H1 (cell line): Measurements from ENCODE around the gene ELMO1. TPM values are rescaled to one million over a fixed set of nuclear protein-coding genes. Genes with fewer than 3 reads are reported as not detected.

Source experiments
- CTCF ChIA-PET: fragments of 300-600 bp; sonication (Branson Sonifier 250); formaldehyde crosslinking; loops from one replicate; lab custom pipeline; 2021; ENCODE audit not compliant: partially characterized antibody; lab: Charles Lee
- POLR2A ChIA-PET: fragments of 300-600 bp; sonication (Branson Sonifier 250); formaldehyde crosslinking; loops from one replicate; lab custom pipeline; 2021; ENCODE audit warnings: inconsistent platforms; ENCODE audit not compliant: partially characterized antibody; lab: Charles Lee
- DNase-seq, 2 experiments: peaks; one replicate each; pipeline versions ENCODE4 v3.0.0 to v3.0.0-alpha.2; 2010 to 2022; ENCODE audit warnings: low spot score in 2 of 2, low read depth in 1 of 2, mixed read lengths in 1 of 2
- FAIRE-seq: peaks from 2 replicates; lab custom pipeline; 2011; peaks lifted over from hg19 to GRCh38; lab: Jason Lieb, UNC
- H2AFZ ChIP-seq: 2 replicates; pipeline ENCODE4 v1.8.1; 2012; ENCODE audit warnings: low read length, inconsistent platforms
- H2AK5ac ChIP-seq: 2 replicates; pipeline ENCODE4 v1.6.1; 2013; ENCODE audit warnings: low read depth, low read length
- H2BK120ac ChIP-seq: replicated peaks from 2 replicates; pipeline ENCODE3; 2013; ENCODE audit warnings: low read depth, low read length, inconsistent platforms
- H2BK12ac ChIP-seq: 2 replicates; pipeline ENCODE4 v1.6.1; 2013; ENCODE audit warnings: low read depth, low read length
- H2BK15ac ChIP-seq: 2 replicates; pipeline ENCODE4 v1.6.1; 2013; ENCODE audit warnings: low read length
- H2BK20ac ChIP-seq: 2 replicates; pipeline ENCODE4 v1.6.1; 2013; ENCODE audit warnings: low read length
- H2BK5ac ChIP-seq: 2 replicates; pipeline ENCODE4 v1.6.1; 2013; ENCODE audit warnings: low read depth, low read length
- H3K14ac ChIP-seq: 2 replicates; pipeline ENCODE4 v1.6.1; 2013; ENCODE audit warnings: inconsistent platforms; ENCODE audit not compliant: insufficient read length
- H3K18ac ChIP-seq: 2 replicates; pipeline ENCODE4 v1.6.1; 2013; ENCODE audit warnings: low read length; ENCODE audit errors: extremely low read depth
- H3K23ac ChIP-seq: 2 replicates; pipeline ENCODE4 v1.6.1; 2013; ENCODE audit warnings: inconsistent platforms; ENCODE audit not compliant: insufficient read length
- H3K23me2 ChIP-seq: 2 replicates; pipeline ENCODE4 v1.6.1; 2013; ENCODE audit warnings: low read depth, low read length
- H3K27ac ChIP-seq: 2 replicates; pipeline ENCODE4 v1.6.1; 2011; ENCODE audit warnings: low read depth, low read length, inconsistent platforms
- H3K27me3 ChIP-seq, 4 experiments: replicated peaks in 1 of 4; 1 replicate in 1 of 4; 2 replicates in 3 of 4; pipeline versions ENCODE4 v1.6.1 to v1.8.1; 2011 to 2013; ENCODE audit warnings: low read length in 3 of 4, mild to moderate bottlenecking in 3 of 4, inconsistent platforms in 2 of 4, mixed read lengths in 2 of 4, moderate library complexity in 1 of 4; ENCODE audit not compliant: control insufficient read depth in 3 of 4, insufficient read depth in 3 of 4; ENCODE audit errors: extremely low read depth in 1 of 4
- H3K36me3 ChIP-seq, 4 experiments: 2 replicates each; pipeline versions ENCODE4 v1.6.1 to v1.8.1; 2011 to 2013; ENCODE audit warnings: mild to moderate bottlenecking in 4 of 4, low read length in 3 of 4, moderate library complexity in 2 of 4, control low read depth in 1 of 4, inconsistent platforms in 1 of 4; ENCODE audit not compliant: insufficient read depth in 4 of 4, control insufficient read depth in 2 of 4
- H3K4ac ChIP-seq: replicated peaks from 2 replicates; pipeline ENCODE3; 2013; ENCODE audit warnings: low read length, low read depth, mixed read lengths, inconsistent platforms; ENCODE audit not compliant: insufficient read length
- H3K4me1 ChIP-seq, 4 experiments: replicated peaks in 1 of 4; 1 replicate in 1 of 4; 2 replicates in 3 of 4; pipeline versions ENCODE4 v1.6.1 to v1.8.1; 2011 to 2013; ENCODE audit warnings: low read length in 3 of 4, inconsistent platforms in 2 of 4, mixed read lengths in 1 of 4; ENCODE audit not compliant: insufficient read depth in 4 of 4, control insufficient read depth in 3 of 4
- H3K4me2 ChIP-seq, 2 experiments: 2 replicates each; pipeline versions ENCODE4 v1.6.1 to v1.8.1; 2011 to 2013; ENCODE audit warnings: low read depth in 2 of 2, low read length in 2 of 2, control low read depth in 1 of 2, inconsistent platforms in 1 of 2, mild to moderate bottlenecking in 1 of 2; ENCODE audit not compliant: insufficient read depth in 1 of 2
- H3K4me3 ChIP-seq, 4 experiments: fragments of 200-600, 300-600 bp in 1 of 4; sonication (generic), shearing (Covaris generic), sonication (Bioruptor Twin) in 1 of 4; 2 replicates each; pipeline versions ENCODE4 v1.5.1 to v1.8.1; 2011 to 2016; ENCODE audit warnings: low read length in 4 of 4, low read depth in 3 of 4, control low read depth in 2 of 4, inconsistent platforms in 2 of 4, mild to moderate bottlenecking in 2 of 4, mixed read lengths in 1 of 4, moderate library complexity in 1 of 4; ENCODE audit not compliant: insufficient read depth in 2 of 4; ENCODE audit errors: extremely low read depth in 1 of 4
- H3K56ac ChIP-seq: replicated peaks from 2 replicates; pipeline ENCODE3; 2013; ENCODE audit warnings: low read depth, mild to moderate bottlenecking, mixed read lengths, low read length, inconsistent platforms; ENCODE audit not compliant: insufficient read length
- H3K79me1 ChIP-seq: 2 replicates; pipeline ENCODE4 v1.6.1; 2013; ENCODE audit warnings: low read depth, low read length, control low read depth
- H3K79me2 ChIP-seq, 2 experiments: 2 replicates each; pipeline versions ENCODE4 v1.6.1 to v1.8.1; 2012 to 2013; ENCODE audit warnings: low read length in 2 of 2, mild to moderate bottlenecking in 2 of 2, inconsistent platforms in 1 of 2; ENCODE audit not compliant: insufficient read depth in 2 of 2, control insufficient read depth in 1 of 2
- H3K9ac ChIP-seq, 4 experiments: replicated peaks in 1 of 4; 1 replicate in 1 of 4; 2 replicates in 3 of 4; pipeline versions ENCODE4 v1.6.1 to v1.8.1; 2011 to 2013; ENCODE audit warnings: low read depth in 3 of 4, low read length in 3 of 4, control low read depth in 2 of 4, mild to moderate bottlenecking in 2 of 4, moderate library complexity in 2 of 4, inconsistent platforms in 1 of 4; ENCODE audit errors: extremely low read depth in 1 of 4
- H3K9me3 ChIP-seq, 2 experiments: 2 replicates each; pipeline versions ENCODE4 v1.6.1 to v1.8.1; 2012 to 2013; ENCODE audit warnings: mild to moderate bottlenecking in 2 of 2, moderate library complexity in 2 of 2, control low read depth in 1 of 2, inconsistent platforms in 1 of 2, low read depth in 1 of 2, low read length in 1 of 2, mixed read lengths in 1 of 2; ENCODE audit not compliant: insufficient read depth in 2 of 2
- H4K20me1 ChIP-seq, 2 experiments: replicated peaks in 1 of 2; 2 replicates each; pipeline versions ENCODE3 to v1.8.1; 2011 to 2013; ENCODE audit warnings: inconsistent platforms in 2 of 2, low read length in 2 of 2, mild to moderate bottlenecking in 1 of 2; ENCODE audit not compliant: insufficient read depth in 2 of 2, control insufficient read depth in 1 of 2
- H4K5ac ChIP-seq: 2 replicates; pipeline ENCODE4 v1.6.1; 2013; ENCODE audit warnings: low read length, low read depth, mixed read lengths, inconsistent platforms; ENCODE audit not compliant: insufficient read length
- H4K8ac ChIP-seq: 2 replicates; pipeline ENCODE4 v1.8.0; 2013; ENCODE audit warnings: mild to moderate bottlenecking, moderate library complexity, low read length, inconsistent platforms; ENCODE audit not compliant: insufficient read depth; ENCODE audit errors: extremely low read depth
- H4K91ac ChIP-seq: replicated peaks from 2 replicates; pipeline ENCODE3; 2013; ENCODE audit warnings: low read length, mixed read lengths, inconsistent platforms; ENCODE audit not compliant: insufficient read length
- CBX5 ChIP-seq: fragments of 300-800, 300-1000 bp; sonication (generic); IDR thresholded peaks from 2 replicates; pipeline ENCODE4 v1.7.1; 2016; ENCODE audit warnings: antibody characterized with exemption, low read length, low read depth
- FOSL1 ChIP-seq: IDR thresholded peaks from 2 replicates; pipeline ENCODE4 v1.6.1; 2011; ENCODE audit warnings: mild to moderate bottlenecking, low read depth, low read length, moderate library complexity; ENCODE audit not compliant: insufficient read depth
- polyA plus RNA-seq, 7 experiments: library from polyadenylated mRNA; depleted of rRNA in 3 of 7; stranded (reverse) in 5 of 7; unstranded in 2 of 7; fragments of >200 nt in 5 of 7; fragments of 200-250 nt in 2 of 7; gene quantifications; 1 replicate in 5 of 7; 2 replicates in 1 of 7; 4 replicates in 1 of 7; pipeline versions ENCODE4 v1.2.1 to v1.2.3, GENCODE V29; 2011 to 2013; ENCODE audit warnings: missing spikeins in 2 of 7, mixed read lengths in 2 of 7
- total RNA-seq: library from RNA; stranded (reverse); fragmentation: NEBNext Ultra II Directional; extraction: Animal tissue kit (Norgen Biotek cat#: 25700); gene quantifications from 2 replicates; pipeline ENCODE4 v1.2.1, GENCODE V29; 2021
- TF ChIP-seq, protein P1 (sequence below), 3 experiments: IDR thresholded peaks; 1 replicate in 2 of 3; 2 replicates in 1 of 3; pipeline versions ENCODE4 v1.5.1 to v1.6.1; 2011; ENCODE audit warnings: low read length in 3 of 3, mild to moderate bottlenecking in 3 of 3, inconsistent platforms in 2 of 3, low read depth in 1 of 3, moderate library complexity in 1 of 3; ENCODE audit not compliant: insufficient read depth in 1 of 3; ENCODE audit errors: control extremely low read depth in 1 of 3

The ELMO1 gene
- total and polyA plus RNA-seq, 2 of the 8 experiments (the other 6 are each of a cell fraction or from before 2014, with no cell fraction given) = 18.4 to 21.0 TPM

DNA sequence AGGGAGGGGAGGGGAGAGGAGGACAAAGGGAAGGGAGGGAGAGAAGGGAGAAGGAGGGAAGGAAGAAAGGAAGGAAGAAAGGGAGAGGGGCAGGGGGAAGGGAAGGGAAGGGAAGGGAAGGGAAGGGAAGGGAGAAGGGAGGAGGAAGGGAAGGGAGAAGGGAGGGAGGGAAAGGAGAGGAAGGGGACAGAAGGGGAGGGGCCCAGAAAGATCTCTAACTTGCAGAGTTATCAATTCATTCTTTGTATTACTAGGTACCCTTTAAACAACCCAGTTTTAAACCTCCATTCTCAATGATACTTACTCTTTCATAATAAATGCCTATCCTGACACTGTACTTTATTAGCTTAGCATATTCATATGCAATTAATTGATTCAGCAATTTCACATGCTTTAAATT, 192.0 kb downstream of the ELMO1 start:
- no peaks in the 10 kb centered on the region for H3K79me1 ChIP-seq
- no peaks in the 10 kb centered on the region for H3K9me3 ChIP-seq
- TF ChIP-seq, protein P1, sequence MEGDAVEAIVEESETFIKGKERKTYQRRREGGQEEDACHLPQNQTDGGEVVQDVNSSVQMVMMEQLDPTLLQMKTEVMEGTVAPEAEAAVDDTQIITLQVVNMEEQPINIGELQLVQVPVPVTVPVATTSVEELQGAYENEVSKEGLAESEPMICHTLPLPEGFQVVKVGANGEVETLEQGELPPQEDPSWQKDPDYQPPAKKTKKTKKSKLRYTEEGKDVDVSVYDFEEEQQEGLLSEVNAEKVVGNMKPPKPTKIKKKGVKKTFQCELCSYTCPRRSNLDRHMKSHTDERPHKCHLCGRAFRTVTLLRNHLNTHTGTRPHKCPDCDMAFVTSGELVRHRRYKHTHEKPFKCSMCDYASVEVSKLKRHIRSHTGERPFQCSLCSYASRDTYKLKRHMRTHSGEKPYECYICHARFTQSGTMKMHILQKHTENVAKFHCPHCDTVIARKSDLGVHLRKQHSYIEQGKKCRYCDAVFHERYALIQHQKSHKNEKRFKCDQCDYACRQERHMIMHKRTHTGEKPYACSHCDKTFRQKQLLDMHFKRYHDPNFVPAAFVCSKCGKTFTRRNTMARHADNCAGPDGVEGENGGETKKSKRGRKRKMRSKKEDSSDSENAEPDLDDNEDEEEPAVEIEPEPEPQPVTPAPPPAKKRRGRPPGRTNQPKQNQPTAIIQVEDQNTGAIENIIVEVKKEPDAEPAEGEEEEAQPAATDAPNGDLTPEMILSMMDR (IDR thresholded peaks at IDR 0.05; ENCODE audit: control extremely low read depth in 1 of 3, insufficient read depth in 1 of 3, low read depth in 1 of 3, low read length in 3 of 3) = no peak
- no peak for TF ChIP-seq FOSL1
- no peak for TF ChIP-seq CBX5
- H3K4me2 ChIP-seq = no peak overlapping the region
- 0 out of 2 replicates have a peak overlapping the region, but pooled peaks have one; percentile 66 for H3K18ac ChIP-seq
- H4K5ac ChIP-seq = no peak overlapping the region
- no peak overlapping the region for H4K8ac ChIP-seq
- H2BK12ac ChIP-seq = no peak overlapping the region; the same call in 1 of the 2 replicates
- H3K23ac ChIP-seq = no peak overlapping the region
- no peaks in the 10 kb centered on the region for H3K36me3 ChIP-seq
- no peak overlapping the region for H3K14ac ChIP-seq
- no peak overlapping the region for H2BK15ac ChIP-seq
- no peaks in the 10 kb centered on the region for H3K79me2 ChIP-seq
- no peak overlapping the region for H2BK20ac ChIP-seq
- H2AFZ ChIP-seq = no peak overlapping the region
- no peak overlapping the region for H3K9ac ChIP-seq
- FAIRE-seq (no peak), DNase-seq (no peak)
- H3K56ac ChIP-seq = no peak overlapping the region
- H3K4ac ChIP-seq = no peak overlapping the region
- H3K27ac ChIP-seq = no peak overlapping the region
- CTCF ChIA-PET = interaction anchor here (0.8 to 2.2 kb wide), 3 partner anchors 12 to 22 kb away, joined by 3 to 8 read pairs (median 4); no protein-coding TSS in a partner anchor
- H2BK5ac ChIP-seq = no peak overlapping the region
- no peaks in the 10 kb centered on the region for H3K27me3 ChIP-seq
- peaks cover 2 to 8% (median 6%) of the 10 kb centered on the region in 4 experiments; a peak in 5 of 7 replicates for H3K4me1 ChIP-seq
- POLR2A ChIA-PET = interaction anchor here (2.1 kb wide), 1 partner anchor 9 kb away, joined by 9 read pairs; no protein-coding TSS in a partner anchor
- no peaks in the 10 kb centered on the region; the same call in 1 of the 2 replicates for H3K23me2 ChIP-seq
- H2BK120ac ChIP-seq = no peak overlapping the region
- no peak overlapping the region for H4K91ac ChIP-seq
- H2AK5ac ChIP-seq = no peak overlapping the region; the same call in 1 of the 2 replicates
- no peak overlapping the region for H3K4me3 ChIP-seq
- H4K20me1 ChIP-seq = no peaks in the 10 kb centered on the region
